Suppressor macrophage (primary cell): ENCODE measurements around the gene FTH1.

Experiments used
- DNase-seq, 4 experiments: peaks; one replicate each; pipeline ENCODE4 v3.0.0-alpha.2; 2020 to 2022

FTH1 gene

DNA sequence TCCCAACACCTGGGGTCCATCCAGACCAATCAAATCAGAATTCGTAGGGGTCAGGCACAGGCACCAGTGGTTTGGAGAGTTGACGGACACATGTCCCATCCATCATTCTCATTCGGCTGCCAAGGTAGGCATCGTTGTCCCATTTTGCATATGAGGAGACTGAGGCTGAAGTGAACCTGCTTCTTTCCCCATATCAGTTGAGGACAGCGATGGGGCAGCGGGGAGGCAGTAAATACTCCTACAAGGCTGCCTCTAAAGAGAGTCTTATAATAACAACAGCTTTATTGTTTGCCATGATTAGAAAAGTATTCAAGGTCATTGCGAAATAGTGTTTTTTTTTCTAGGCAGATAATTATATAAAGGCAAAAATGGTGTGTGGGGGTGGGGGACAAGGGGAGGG, 18.9 kb downstream of the FTH1 start:
- DNase-seq, result no peak

DNA sequence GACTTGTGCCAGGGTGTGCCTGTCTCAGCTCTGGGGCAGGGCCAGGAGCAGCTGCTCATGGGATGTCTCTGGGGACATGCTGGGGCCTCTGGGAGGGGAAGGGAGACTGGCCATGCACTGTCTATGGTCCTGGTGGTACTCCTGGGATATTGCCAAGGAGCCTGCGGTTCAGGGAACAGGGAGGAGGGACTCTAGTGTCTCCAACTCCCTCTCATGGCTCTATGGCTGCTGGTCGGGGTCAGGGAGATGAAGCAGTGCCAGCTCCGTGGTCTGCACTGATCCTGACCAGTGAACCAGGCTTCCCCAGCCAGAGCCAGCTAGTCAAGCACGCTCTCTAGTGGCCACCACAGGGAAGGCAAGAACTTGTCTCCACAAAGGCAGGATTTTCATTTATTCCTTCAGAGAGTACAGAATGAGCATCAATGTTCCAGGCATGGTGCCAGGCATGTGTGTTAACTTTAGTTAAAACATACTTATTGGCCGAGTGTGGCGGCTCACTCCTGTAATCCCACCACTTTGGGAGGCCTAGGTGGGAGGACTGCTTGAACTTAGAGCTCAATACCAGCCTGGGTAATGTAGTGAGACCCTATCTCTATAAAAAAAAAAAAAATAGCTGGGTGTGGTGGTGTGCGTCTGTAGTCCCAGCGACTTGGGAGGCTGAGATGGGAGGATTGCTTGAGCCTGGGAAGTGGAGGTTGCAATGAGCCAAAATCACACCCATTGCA, 19.8 kb downstream of the FTH1 start:
- peak; percentile 87 to 92 (median 89) for DNase-seq

DNA sequence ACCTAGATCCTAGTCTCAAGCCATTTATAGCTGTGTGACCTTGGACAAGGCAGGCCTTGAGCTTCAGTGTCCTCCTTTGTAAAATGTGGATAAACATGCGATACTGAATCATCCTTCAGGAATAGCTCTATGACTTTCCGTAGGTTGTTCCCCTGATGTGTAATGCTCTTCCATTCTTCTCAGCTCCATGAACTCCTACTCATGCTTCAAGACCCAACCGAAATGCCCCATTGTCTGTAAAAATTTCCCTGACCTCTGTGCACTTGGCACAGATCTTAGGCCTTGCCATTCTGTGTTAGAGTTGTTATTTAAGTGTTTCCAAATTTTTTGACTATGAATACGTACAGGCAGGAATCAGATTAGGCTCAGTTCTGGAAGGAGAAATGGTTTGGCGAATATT, 20.5 kb downstream of the FTH1 start:
- no peak for DNase-seq

DNA sequence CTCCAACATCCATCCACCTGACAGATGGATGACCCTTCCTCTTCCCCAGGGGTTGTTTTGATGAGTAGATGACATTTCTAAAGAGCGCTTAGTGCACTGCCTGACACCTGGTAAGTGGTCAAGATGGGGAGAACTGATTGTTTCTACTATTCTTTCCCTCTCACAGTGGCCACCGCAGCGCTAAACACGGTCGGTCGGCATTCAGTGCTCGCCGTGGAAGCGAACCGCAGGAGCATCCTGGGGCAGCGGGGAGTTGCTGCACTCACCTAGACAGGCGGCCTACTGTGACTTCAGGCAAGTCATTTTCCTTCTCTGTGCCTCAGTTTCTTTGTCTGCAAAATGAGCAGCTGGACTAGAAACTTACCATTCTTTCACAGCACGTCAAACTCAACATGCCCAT, 22.2 kb downstream of the FTH1 start:
- no peak for DNase-seq

DNA sequence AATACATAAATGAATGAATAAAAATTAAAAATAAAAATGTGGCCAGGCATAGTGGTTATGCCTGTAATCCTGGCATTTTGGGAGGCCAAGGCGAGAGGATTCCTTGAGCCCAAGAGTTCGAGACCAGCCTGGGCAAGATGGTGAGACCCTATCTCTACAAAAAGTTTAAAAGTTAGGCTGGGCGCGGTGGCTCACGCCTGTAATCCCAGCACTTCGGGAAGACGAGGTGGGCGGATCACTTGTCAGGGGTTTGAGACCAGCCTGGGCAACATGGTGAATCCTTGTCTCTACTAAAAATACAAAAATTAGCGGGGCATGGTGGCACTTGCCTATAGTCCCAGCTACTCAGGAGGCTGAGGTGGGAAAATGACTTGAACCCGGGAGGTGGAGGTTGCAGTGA, 27.0 kb downstream of the FTH1 start:
- DNase-seq, result no peak

DNA sequence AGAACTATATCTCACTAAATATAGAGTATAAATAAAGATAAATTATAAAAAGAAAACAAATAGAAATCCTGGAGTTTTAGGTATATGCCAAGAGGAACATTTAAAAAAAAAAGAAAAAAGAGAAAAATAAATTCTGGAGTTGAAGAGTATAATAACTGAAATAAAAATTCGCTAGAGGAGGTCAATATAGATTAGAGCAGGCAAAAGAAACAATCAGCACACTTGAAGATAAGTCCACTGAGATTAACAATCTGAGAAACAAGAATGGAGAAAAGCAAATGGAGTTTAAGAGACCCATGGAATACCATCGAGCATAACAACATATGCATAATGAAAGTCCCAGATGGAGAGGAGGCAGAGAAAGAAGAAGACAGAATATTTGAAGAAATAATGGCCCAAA, 31.6 kb downstream of the FTH1 start:
- DNase-seq, result no peak

DNA sequence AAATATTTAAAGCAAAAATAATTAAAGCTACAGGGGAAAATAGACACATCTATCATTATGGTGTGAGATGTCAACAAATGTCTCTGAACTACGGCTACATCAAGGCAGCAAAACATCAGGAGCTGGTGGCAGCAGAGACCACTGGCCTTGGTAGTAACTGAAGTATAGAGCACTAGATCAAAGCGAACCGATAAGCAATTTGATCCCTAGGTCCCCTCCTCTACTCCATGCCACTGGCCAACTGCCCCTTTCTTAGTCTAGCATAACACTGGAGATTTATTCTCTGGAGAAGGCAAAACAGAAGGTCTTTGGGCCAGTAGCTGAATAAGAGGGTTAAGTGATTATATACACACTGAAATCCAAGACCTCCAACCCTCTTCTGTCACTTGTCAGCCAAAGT, 36.5 kb downstream of the FTH1 start:
- no peak for DNase-seq

DNA sequence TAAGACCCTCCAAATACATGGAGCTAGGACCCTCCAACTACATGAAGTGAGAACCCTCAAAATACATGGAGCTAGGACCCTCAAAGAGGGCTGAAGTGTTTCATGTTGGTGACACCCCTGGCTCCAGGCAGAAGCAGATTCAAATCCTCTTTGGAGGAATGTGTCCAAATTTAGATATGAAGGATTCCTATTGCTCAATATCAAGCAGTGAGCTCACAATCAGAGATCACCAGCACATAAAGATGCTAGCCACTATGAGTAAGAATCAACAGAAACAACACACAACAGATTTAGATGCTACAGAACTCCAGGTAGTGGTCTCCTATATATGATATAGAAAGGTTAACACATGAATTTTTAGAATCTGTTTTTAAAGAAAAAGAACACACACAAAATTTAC, 38.8 kb downstream of the FTH1 start:
- DNase-seq, result peak in 2 of 4 experiments; percentile 48 to 56

DNA sequence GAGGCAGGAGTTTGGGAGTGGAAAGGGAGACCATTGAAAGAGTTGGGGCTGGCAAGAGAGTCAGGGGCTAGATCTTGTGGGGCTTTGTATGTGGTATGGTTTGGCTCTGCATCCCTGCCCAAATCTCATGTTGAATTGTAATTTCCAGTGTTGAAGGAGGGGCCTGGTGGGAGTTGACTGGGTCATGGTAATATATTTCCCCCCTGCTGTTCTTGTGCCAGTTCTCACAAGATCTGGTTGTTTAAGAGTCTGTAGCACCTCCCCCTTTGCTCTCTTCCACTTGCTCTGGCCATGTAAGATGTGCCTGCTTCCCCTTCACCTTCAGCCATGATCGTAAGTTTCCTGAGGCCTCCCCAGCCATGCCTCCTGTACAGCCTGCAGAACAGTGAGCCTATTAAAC, 39.9 kb downstream of the FTH1 start:
- peak; percentile 51 to 73 (median 69) for DNase-seq

DNA sequence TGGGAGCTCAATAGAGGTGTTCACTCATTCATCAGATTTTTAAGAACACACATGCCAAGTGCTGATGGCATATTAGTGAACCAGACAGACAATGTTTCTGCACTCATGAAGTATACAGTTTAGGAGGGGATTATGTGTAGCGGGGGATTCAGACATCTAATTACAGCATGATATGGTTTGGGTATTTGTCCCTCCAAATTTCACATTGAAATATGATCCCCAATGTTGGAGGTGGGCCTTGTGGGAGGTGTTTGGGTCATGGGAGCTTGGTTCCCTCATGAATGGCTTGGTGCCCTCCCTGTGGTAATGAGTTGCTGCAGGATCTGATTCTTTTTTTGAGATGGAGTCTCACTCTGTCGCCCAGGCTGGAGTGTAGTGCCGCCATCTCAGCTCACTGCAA, 41.2 kb downstream of the FTH1 start:
- no peak for DNase-seq

DNA sequence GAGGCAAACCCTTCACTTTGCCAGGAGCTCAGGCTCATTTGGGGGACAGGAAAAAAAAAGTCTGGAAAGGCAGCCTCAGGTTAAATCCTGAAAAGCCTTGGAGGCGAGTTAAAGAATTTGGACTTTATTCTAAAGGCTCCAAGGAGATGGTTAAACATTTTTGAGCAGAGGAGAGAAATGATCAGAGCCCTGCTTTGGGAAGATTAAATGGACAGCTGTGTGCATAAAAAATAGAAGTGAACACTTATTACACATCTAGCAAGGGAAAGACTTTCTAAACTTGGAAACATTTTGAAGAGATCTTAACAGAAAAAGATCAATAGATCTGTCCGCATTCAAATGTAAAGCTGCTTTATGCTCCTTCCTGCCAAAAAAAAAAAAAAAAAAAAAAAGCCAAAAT, 41.7 kb downstream of the FTH1 start:
- DNase-seq, result no peak

DNA sequence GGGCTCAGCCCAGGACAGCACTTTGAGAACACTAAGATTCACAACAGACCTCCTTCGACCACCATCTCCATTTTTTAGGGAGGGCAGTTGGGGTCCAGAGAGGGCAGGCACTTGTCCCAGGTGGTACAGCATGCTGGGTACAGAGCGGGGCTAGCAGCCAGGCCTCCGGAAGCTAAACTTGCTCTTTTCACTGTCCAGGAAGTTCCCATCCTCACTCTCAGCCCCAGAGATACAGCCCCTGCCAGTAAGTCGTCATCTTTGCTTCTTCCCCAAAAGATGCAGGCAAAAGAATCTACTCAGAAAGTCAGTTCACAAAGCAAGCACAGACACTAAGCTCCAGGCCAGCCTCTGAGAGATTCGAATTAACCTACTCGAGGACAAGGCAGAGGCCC, 43.4 kb downstream of the FTH1 start:
- DNase-seq, result no peak

DNA sequence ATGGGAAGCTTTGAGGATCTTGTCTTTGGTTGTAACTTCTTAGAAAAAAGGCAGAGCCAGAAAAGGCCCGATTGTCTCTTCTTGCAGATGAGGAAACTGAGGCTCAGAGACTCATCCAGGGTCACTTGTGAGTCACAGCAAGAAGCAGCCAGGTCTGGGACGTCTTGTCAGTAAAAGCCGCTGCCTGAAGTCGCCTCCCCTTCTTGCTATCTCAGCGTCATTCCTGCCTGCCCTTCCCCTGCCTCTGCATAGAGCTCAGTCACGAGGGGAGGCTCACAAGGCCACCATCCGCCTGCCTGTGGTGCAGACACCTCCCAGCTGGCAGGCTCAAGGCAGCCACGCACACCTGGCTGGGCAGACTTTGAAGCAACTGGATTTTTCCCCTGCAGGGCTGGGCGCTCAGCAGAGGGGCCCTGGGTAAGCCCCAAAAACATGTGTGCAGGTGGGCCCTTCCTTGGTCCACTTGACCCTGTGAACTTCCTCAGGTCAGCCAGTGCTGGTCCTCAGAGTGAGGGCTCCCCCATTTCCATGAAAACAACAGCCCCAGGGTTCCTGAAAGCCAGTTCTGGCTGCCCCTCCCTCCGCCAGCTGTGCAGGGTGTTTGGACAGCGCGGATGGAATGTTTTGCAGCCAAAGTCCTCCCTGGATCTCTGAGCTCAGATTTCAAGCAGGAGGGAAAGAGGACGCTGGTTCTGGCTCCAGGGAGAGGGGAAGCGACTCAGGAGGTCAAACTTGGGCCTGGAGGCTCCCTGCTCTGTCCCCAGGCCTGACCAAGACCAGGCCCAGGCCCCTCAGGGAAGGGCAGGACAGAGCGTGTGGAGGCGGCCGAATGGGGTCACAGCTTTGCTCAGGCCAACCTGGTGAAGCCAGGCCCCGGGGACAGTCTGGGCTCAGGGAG, 44.0 kb downstream of the FTH1 start:
- DNase-seq, result peak; percentile 42 to 76 (median 66)

DNA sequence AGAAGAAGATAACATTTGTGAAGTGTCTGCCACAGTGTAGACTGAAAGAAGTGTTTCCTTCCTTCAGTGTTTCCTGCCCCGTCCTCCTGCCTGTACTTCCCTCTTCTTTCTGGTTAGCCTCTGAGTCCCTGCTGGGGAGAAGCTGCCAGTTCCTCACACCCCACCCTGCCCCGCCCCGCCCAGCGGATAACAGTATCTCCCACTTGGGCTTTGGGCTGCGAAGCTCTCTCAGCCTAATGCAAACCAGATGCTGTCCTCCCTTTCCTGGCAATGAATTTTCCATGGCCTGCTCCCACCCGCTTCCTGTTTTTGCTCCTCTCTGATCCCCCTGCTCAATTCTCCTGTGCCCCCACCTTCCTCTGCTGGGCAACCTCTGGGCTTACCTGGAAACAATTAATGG, 44.9 kb downstream of the FTH1 start:
- peak; percentile 75 to 89 (median 82) for DNase-seq

DNA sequence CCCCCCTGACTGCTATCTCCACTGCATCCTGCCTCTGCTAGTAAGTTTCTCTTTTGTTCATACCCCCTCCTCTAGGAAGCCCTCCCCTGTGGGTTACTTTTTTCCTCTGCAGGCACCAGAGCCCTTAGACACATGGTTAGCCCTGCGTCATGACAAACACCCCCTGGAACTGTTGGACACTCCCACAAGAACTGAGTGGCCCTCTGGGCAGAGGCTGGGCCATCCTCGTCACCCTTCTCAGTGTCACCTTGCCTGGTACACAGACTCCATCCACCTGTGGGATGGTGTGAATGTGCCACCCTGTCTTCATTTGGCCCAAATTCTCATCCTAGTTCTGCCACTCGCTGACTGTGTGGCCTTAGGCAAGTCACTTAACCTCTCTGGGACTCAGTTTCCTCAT, 46.0 kb downstream of the FTH1 start:
- no peak for DNase-seq

DNA sequence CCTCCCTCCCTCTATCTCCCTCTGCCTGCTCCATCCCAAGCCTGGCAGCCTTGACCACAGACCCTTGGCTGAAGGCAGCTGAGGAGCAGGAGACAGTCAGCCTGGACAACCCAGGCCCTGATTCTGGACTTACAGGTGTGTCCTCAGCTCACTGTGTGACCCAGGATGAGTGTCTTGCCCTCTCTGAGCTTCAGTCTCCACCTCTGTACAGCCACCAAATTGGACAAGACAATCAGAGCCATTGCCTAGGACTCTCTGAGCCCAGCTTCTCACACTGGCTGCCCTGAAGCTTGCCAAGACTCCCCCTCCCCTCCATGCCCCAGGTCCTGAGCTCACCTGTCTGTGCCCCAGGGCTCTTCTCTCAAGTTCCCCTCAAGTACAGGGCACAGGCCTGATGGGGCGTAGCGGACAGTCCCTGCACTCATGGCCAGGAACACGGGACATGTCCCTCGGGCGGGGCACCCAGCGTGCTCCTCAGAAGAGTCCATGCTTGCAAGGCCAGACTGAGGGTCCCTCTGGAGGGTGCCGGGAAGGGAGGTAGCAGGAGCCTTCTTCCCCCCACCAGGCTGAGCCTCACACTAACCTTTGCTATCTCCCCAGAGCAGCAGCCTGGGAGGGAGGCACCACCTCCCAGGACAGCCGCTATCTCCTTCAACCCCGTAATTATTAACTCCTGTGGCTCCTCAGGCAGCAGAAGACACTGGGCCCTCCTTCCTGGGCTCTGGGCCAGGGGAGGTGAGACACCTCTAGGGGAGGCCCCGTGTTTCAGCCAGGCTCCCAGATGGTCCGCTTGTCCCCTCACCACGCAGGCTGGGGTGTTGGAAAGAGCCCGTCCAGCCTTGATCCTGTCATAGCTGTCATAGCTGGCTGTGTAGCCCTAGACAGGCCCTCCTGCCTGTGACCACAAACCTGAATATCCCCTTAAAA, 47.5 kb downstream of the FTH1 start:
- DNase-seq, result no peak

DNA sequence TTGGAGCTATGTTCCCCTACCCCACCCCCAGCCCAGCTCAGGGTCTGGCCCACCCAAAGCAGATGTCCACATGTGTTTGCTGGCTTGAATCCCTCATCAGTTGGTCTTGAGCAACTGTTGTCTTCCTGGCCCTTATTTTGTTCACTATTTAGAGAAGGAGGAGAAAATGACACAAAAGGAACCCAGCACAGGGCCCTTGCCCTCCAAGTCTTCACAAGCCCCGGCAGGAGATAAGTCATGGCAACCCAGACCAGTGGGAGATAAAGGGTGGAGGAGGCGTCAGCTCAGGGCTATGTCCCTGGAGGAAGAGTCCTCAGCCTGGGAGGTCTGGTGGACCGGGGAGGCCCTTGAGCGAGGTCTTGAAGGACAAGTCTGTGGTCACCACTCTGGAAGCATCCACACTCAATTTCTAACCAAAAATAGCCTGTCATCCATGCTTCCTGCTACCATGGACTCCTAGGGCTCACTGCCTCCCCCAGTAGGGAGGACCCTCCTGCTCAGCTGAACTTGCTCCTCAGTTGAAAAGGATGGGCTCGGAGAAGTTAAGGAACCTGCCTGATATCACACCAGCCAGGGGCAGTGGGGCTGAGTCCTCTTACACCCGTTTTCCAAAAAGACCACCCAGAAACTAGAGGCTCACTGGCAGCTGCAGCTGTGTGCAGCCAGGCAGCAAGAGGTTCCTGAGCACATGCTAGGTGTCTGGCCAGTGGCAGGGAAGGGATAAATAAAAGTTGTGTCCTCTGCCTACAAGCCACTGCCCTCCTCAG, 48.3 kb downstream of the FTH1 start:
- DNase-seq, result no peak

DNA sequence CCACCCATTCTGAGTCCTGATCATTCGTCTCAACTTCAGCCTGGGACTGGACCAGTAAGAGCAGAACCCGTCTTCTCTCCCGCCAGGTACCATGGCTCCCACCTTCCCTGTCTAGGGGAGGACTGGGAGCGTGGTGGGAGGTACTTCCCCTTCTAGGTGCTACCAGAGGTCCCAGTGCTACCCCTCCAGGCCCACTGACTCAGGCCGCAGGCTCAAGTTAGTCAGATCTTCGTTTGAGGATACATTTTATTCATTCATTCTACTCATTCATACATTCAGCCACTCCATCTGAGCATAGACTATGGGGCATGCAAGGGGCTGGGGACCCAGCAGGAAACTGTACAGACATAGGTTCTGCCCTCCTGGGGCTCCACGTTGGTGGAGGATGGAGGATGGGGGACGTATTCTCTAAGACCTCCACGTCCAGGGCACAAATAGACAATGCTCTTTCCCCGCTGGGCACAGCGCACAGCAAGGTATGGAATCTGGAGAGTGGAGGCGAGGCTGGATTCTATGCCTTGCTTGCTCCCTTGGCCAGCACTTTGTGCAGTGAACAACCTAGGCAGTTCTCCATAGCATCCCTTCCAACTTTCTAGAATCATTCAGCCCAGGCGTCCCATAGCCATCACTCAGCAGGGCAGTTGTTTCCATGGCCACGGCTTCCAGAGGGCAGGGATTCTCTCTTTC, 49.0 kb downstream of the FTH1 start:
- no peak for DNase-seq

DNA sequence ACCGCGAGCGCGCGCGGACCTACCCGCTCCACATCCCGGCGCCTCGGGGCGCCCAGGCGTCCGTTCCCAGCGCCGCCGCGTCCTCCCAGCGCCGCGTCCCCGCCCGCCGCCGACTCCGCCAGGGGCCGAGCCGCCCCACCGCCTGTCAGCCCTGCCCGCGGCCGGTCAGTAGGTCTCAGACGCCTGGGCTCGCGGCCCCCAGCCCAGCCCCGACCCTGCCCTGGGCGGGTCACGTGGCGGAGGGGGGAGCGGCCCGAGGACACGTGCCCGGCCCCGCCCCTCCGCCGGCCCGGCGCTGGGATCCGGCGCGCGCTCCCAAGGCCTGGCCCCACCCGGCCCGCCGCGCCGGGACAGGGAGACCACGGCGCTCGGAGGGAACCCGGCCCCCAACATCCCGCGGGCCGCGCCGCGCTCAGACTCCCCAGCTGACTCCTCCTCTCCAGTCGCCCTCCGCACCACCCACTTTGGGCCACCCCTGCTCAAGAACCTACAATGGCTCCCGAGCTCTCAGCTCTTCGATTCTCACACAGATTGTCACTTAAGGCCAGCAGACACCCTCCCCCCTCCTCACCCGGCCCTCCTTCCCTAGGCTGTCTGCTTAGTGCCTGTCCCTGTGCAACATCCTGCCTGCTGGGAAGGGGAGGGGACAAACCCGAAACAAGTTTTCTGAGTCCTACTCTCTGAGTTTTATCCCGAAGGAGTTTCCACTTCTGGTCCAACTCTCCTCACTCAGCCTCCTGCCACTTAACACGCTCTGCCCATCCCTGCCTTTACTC, 49.9 kb downstream of the FTH1 start, which contains the start of gene RAB3IL1:
TSS of gene RAB3IL1 (minus strand) at position 233 of the 776 bp plus-strand sequence. CDS start at position 34, 199 bp downstream.
- peak; percentile 57 to 88 (median 72) for DNase-seq

DNA sequence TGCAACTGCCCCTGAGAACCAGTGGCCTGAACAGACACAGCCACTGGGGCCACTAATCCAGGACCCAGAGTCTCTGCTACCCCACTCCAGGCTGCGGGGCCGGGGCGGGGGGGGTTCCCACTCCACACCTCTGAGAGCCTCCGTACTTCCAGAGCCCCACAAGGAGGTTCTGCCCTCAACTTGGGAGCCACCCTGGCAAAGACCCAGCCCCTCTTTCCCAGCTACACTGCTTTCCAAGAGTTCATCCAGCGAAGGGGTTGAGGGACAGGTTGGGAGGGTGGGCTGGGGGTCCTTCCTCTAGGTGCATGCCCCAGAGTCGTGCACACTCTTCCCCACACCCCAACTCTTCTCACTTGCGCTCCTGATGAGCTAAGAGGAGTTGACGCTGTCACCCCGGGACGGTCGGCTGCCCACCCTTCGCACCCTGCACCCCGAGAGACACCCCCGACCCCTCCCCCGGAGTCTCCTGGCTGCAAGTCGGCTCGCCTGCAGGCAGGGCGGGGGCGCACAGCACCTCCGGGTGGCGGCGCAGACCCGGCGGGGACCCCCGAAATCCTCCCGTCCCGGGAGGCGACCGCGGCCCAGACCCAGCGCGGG, 50.6 kb downstream of the FTH1 start:
- DNase-seq, result no peak
